ENCODE measurements around the gene ONECUT1.

GRCh38 chr15:52762621-52763020 is 27.5 kb downstream of the ONECUT1 start:
- TF ChIP-seq POLR2A (IDR thresholded peaks at IDR 0.05) = no peak
- no peak for TF ChIP-seq CTCF (IDR thresholded peaks at IDR 0.05)

Data from thyroid gland (tissue), 4 donors.